NCI-H1105 (cell line): ENCODE results near the gene PHLDA3.

Experiments used
- DNase-seq: peaks from one replicate; lab custom pipeline; 2025; lab: John Stamatoyannopoulos, UW

The PHLDA3 gene

DNA sequence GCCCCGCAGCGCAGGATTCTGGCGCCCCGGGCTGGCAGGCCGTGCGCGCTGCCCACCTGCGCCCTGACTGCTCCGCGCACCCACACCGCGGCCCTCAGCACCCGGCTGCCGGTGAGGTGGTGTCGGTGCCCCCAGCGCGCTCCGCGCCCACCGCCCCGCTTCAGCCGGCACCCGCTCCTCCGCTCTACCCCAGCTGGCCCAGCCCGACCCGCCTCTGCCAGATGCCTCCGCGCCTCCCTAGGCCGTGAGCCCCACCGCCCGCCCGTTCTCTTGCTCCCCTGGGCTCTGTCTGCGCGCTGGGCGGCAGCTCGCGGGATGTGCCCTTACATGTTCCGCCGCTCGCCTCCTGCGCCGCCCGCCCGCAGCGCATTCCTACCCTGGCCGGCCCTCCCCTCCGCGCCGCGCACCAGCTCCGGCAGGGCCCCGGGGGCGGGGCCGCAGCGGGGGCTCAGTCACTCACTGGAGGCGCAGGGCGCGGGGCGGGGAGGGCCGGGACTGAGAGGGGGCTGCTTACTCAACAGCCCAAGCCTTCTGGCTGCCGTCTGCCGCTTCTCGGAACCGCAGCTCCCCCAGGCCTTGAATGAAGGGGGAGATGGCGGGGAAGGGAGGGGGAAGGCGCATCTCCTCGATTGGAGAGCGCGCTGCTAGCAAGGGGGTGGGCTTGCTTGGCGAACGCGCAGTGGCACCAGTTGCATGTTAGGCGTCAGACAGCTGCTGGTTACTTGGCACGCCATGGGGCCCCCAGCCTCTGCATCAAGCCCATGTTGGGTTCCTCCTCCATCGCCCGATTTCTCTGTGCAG is at the start of gene PHLDA3:
TSS of gene PHLDA3 (minus strand) at position 345 of the 801 bp plus-strand sequence. CDS start 402 bp downstream, outside the sequence.
- DNase-seq, result peak; percentile 87

- DNase-seq, result no peak
Measured at GRCh38 chr1:201518071-201518470, 49.1 kb upstream of the PHLDA3 start.

DNA sequence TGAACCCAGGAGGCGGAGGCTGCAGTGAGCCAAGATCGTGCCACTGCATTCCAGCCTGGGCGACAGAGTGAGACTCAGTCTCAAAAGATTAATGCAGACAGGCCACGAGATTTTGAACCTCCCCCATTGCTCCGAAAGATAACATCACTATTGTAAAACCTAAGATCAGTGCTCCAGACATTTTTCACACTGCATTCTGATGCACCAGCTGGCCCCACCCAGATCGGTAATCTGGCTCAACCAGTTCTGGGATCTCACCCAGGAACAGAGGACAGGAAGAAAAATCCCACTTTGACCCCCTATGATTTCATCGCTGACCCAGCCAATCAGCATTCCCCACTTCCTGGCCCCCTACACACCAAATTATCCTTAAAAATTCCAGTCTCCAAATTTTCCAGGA is 48.6 kb upstream of the PHLDA3 start:
- no peak for DNase-seq

DNA sequence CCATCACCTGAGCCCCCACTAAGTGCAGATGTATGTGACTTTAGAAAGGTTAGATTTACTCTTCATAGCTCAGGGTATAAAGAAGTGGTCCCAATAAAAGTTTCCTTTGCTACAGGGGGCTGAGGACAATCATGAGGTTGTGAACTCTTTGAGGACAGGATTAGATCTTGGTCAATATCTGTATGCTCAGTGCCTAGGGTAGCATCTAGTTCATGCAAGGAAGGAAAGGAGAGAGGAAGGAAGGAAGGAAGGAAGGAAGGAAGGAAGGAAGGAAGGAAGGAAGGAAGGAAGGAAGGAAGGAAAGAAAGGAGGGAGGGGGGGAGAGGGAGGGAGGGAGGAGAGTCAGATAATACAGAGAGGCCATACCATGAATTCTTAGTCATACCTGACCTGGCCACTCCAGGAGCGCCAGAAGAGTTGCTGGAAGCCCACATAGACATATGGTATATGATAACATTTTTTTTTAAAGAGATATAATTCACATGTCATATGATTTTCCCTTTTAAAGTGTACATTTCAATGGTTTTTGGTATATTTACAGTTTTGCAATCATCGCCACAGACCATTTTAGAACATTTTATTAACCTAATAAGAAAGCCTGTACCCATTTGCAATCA is 47.6 kb upstream of the PHLDA3 start:
- DNase-seq, result no peak

- DNase-seq, result no peak
Measured at GRCh38 chr1:201515895-201516294, 46.9 kb upstream of the PHLDA3 start.

DNA sequence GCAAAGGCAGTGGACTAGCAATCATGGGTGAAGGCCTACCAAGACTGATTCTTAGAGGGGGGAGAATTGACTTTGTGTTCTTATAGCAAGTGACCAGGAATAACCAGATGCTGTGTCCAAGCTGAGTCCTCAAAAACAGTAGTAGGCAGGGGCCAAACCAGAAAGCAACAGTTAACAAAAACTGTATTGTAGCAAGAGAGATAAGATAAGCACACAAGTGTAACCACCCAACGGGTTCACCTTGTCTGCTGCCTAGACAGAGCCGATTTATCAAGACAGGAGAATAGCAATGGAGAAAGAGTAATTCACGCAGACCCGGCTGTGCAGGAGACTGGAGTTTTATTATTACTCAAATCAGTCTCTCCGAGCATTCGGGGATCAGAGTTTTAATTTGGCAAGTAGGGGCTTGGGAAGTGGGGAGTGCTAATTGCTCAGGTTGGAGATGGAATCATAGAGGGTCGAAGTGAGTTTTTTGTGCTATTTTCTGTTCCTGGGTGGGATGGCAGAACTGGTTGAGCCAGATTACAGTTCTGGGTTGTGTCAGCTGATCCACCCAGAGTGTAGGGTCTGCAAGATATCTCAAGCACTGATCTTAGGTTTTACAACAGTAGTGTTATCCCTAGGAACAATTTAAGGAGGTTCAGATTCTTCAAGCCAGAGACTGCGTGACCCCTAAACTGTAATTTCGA is 46.2 kb upstream of the PHLDA3 start:
- no peak for DNase-seq

GRCh38 chr1:201514466-201514865 is 45.5 kb upstream of the PHLDA3 start:
- DNase-seq, result no peak

- DNase-seq, result no peak
Measured at GRCh38 chr1:201513498-201514243, 44.7 kb upstream of the PHLDA3 start.

- no peak for DNase-seq
Measured at GRCh38 chr1:201511941-201512539, 43.1 kb upstream of the PHLDA3 start.

DNA sequence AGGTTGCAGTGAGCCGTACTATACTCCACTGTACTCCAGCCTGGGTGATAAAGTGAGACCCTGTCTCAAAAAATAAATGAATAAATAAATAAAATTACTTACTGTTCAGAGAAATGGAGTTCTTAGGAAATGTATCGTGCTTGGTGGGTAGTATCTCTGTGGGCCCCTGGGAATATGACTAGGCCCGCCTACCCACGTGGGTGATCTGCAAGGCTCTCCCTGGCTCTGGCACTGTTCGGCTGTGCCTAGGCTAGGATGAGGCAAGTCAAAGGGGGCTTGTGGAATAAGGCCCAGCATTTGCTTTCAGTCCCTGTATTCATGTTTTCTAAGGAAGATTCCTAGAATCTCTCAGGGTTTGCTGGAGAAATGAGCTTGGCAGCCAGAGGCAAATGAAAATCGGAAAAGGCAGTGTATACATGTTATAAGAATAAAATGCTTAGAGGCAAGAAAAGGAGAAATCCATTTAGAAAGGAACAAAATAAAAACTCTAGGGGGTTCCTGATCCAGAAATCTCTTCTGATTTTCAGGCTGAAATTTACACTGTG is 42.5 kb upstream of the PHLDA3 start:
- DNase-seq, result no peak

DNA sequence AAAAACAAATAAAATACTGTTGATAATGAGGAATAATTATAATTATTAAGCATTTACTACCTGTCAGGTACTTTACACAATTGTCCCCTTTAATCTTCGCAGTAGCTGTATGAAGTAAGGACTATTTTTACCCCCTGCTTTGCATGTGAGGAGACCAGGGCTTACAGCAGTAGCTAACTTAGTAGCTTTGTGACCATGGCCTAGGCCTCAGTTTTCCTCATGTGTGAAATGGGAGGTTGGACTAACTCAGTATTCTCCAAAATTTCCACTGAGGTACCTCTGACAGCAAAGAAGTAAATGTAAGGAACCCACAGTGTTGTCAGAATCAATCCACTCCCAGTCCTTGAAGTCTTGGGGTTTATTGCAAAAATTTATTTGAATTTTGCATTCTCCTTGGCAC is 41.7 kb upstream of the PHLDA3 start:
- no peak for DNase-seq

DNA sequence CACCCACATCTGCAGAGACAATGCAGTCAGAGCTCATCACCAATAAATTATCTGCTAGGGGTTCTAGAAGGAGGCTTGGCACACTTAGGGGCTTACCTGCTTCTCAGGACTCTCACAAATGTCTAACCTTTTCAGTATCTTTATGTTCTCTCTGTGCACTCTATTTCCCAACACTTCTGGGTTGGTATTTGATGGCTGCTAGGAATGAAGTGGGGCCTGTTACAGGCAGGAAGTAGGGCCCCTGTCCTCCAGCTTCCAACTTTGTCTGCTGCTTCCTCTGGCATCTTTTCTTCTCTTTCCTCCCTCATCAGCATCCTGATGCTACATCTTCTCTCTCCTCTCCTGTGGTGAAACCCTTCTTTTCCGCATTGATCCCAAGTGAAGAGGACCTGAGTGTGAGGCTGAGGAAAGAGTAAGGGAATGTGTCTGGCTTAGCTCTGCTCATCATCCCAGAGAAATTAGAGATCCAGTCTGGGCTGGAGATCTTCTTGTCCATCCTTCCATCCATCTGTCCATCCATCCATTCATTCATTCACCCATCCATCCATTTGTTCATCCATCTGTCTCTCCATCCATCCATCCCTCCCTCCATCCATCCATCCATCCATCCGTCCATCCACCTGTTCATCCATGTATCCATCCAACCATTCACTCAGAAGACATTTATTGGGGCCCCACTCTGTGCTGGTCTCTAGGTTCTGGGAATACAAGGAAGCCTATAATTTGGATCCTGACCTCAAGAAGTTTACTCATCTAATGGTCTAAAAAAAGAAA is 40.8 kb upstream of the PHLDA3 start:
- no peak for DNase-seq

DNA sequence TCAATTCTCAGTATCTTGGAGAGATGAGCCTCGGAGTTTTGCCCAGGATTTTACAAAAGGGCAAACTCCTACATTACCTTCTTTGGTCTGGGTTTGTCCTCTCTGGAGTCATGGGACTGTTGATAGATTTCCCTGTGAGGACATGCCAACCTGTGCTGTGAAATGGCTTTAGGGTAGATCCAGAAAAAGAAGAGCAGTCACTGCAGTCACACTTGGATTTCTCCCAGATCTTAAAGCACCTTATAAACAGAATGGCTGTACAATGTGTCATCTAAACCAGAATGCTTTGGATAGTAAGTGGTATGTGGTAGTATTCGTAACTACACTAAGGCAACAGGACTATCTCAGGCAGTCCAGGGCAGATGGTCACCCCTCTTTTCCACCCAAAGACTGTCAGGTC is 39.8 kb upstream of the PHLDA3 start:
- no peak for DNase-seq

- DNase-seq, result no peak
Measured at GRCh38 chr1:201507360-201507675, 38.3 kb upstream of the PHLDA3 start.

- DNase-seq, result peak; percentile 69
Measured at GRCh38 chr1:201506557-201507359, 37.8 kb upstream of the PHLDA3 start, which contains the start of gene CSRP1. Gene CSRP1, minus strand, starts transcription at chr1:201507123. Its CDS starts 10,820 bp downstream, at chr1:201496303.

GRCh38 chr1:201506092-201506491 is 37.1 kb upstream of the PHLDA3 start:
- no peak for DNase-seq

- DNase-seq, result peak; percentile 54
Measured at GRCh38 chr1:201505503-201505890, 36.5 kb upstream of the PHLDA3 start.

DNA sequence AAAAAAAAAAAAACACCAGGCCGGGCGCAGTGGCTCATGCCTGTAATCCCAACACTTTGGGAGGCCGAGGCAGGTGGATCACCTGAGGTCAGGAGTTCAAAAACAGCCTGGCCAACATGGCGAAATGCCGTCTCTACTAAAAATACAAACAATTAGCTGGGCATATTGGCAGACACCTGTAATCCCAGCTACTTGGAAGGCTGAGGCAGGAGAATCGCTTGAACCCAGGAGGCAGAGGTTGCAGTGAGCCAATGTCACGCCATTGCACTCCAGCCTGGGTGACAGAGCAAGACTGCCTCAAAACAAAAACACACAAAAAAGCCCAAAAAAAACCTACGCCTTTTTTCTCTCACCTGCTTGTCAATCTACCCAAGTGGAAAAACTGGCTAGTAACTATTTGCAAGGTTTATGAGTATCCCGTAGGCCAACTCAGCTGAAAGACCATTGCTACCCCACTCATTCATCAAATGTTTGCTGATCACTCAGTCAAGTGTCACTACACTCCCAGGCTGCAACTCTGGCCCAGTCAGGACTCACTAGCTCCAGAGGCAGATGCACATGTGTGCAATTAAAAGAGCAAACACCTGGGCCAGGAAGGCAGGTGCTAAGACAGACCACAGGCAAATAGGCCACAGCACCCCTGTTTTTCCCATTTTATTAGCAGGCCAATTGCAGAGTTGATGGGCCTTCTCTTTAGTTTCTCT is 36.0 kb upstream of the PHLDA3 start:
- peak; percentile 57 for DNase-seq

DNA sequence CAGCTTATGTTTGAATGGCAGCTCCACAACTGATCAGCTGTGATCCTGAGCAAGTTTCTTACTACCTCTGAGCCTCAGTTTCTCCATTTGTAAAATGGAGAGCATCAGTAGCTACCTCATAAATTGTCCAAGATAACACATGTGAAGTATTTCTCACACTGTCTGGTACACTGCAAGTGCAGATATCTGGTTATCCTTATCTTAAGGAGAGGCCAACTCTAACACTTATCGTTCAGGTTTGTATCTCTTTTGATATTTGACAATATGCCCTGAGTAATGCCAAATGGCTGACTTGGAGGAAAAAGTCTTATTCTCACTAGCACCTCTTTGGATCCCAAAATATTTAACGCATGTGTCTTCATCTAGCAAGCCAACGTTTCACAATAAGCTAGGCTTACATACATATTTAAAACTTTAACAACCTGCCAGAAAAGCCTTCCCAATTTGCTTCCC is 35.2 kb upstream of the PHLDA3 start:
- DNase-seq, result no peak
